Measurements from ENCODE around the gene RNASE9. TPM values are rescaled to one million over a fixed set of nuclear protein-coding genes. Genes with fewer than 3 reads are reported as not detected.

The RNASE9 gene
- polyA plus RNA-seq, 3 donors, result not detected

- Histone ChIP-seq H3K4me3 (replicated peaks in 1 of 3; ENCODE audit: low read depth in 2 of 3, low read length in 3 of 3) (no peak overlapping the region), H3K27me3 (ENCODE audit: control insufficient read depth in 2 of 2, insufficient read depth in 2 of 2, low read length in 2 of 2) (no peaks in the 10 kb centered on the region), H3K79me2 (ENCODE audit: insufficient read depth, low read length) (no peaks in the 10 kb centered on the region), H3K9ac (ENCODE audit: insufficient read depth, low read length, poor library complexity, severe bottlenecking) (no peak overlapping the region), H4K20me1 (ENCODE audit: insufficient read depth, low read length) (no peaks in the 10 kb centered on the region), H3K4me2 (replicated peaks; ENCODE audit: extremely low read depth, low read length, poor library complexity, severe bottlenecking) (no peak overlapping the region), H3K36me3 (replicated peaks in 1 of 2; ENCODE audit: control insufficient read depth in 1 of 2, insufficient read depth in 2 of 2, low read length in 2 of 2) (no peaks in the 10 kb centered on the region), H3K9me3 (replicated peaks in 1 of 2; ENCODE audit: control insufficient read depth in 1 of 2, insufficient read depth in 1 of 2, low read length in 2 of 2) (no peaks in the 10 kb centered on the region), H3K4me1 (ENCODE audit: control insufficient read depth in 1 of 2, insufficient read depth in 2 of 2, low read length in 2 of 2) (peaks cover 13 to 17% of the 10 kb centered on the region in 2 donors), H2AFZ (ENCODE audit: insufficient read depth, low read depth, low read length, poor library complexity, severe bottlenecking) (no peak overlapping the region), H3K27ac (ENCODE audit: low read depth in 1 of 2, low read length in 2 of 2) (no peak overlapping the region)
- intact Hi-C loops (cut with micrococcal nuclease), result no loop called here
- H3K4me3 Mint-ChIP-seq, result no peak overlapping the region
- H3K9me3 Mint-ChIP-seq, result no peaks in the 10 kb centered on the region
- no peak for DNase-seq
- no peak overlapping the region for H3K27ac Mint-ChIP-seq
- peak; percentile 13 for TF ChIP-seq CTCF (IDR thresholded peaks at IDR 0.05)
- H3K4me1 Mint-ChIP-seq, result peaks cover 11% of the 10 kb centered on the region
- WGBS (ENCODE audit: insufficient coverage), result 40% methylated on average over 7 of the region's 8 CpGs
- no peaks in the 10 kb centered on the region for H3K27me3 Mint-ChIP-seq (ENCODE audit: low read depth in 3 of 3)
- no peaks in the 10 kb centered on the region for H3K36me3 Mint-ChIP-seq
These were observed 45.5 kb upstream of the RNASE9 start for GRCh38 chr14:20606190-20606901.

- intact Hi-C loops (cut with micrococcal nuclease), result no loop called here
These were observed 43.2 kb upstream of the RNASE9 start for GRCh38 chr14:20603813-20604690.

More at GRCh38 chr14:20603813-20604690, 43.2 kb upstream of the RNASE9 start:
- peaks cover 0 to 3% (median 0%) of the 10 kb centered on the region in 3 donors for H3K27me3 Mint-ChIP-seq (ENCODE audit: low read depth in 3 of 3)
- Histone ChIP-seq H3K4me1 (ENCODE audit: control insufficient read depth in 1 of 2, insufficient read depth in 2 of 2, low read length in 2 of 2) (peaks cover 3 to 6% of the 10 kb centered on the region in 2 donors), H3K27me3 (ENCODE audit: control insufficient read depth in 2 of 2, insufficient read depth in 2 of 2, low read length in 2 of 2) (no peaks in the 10 kb centered on the region), H3K36me3 (replicated peaks in 1 of 2; ENCODE audit: control insufficient read depth in 1 of 2, insufficient read depth in 2 of 2, low read length in 2 of 2) (no peaks in the 10 kb centered on the region), H3K4me2 (replicated peaks; ENCODE audit: extremely low read depth, low read length, poor library complexity, severe bottlenecking) (no peak overlapping the region), H4K20me1 (ENCODE audit: insufficient read depth, low read length) (no peaks in the 10 kb centered on the region), H3K9me3 (replicated peaks in 1 of 2; ENCODE audit: control insufficient read depth in 1 of 2, insufficient read depth in 1 of 2, low read length in 2 of 2) (no peaks in the 10 kb centered on the region), H3K79me2 (ENCODE audit: insufficient read depth, low read length) (no peaks in the 10 kb centered on the region), H3K9ac (ENCODE audit: insufficient read depth, low read length, poor library complexity, severe bottlenecking) (no peak overlapping the region), H2AFZ (ENCODE audit: insufficient read depth, low read depth, low read length, poor library complexity, severe bottlenecking) (no peak overlapping the region), H3K27ac (ENCODE audit: low read depth in 1 of 2, low read length in 2 of 2) (no peak overlapping the region), H3K4me3 (replicated peaks in 1 of 3; ENCODE audit: low read depth in 2 of 3, low read length in 3 of 3) (no peak overlapping the region)
- H3K4me1 Mint-ChIP-seq, result peaks cover 14% of the 10 kb centered on the region
- no peaks in the 10 kb centered on the region for H3K36me3 Mint-ChIP-seq
- no peak for DNase-seq
- WGBS (ENCODE audit: insufficient coverage), result 78% methylated on average over 13 of the region's 13 CpGs
- no peaks in the 10 kb centered on the region for H3K9me3 Mint-ChIP-seq
- no peak for TF ChIP-seq CTCF (IDR thresholded peaks at IDR 0.05)
- no peak overlapping the region for H3K27ac Mint-ChIP-seq
- no peak overlapping the region for H3K4me3 Mint-ChIP-seq
